GM20431 (cell line): ENCODE data around the gene ZAP70.
"Not testable (repeated sequence)": the region's sequence is repeated elsewhere in the genome, so short reads cannot be mapped to it uniquely, and the experiment has no call there.

Source experiments
- in situ Hi-C: fragments of 300-500 bp; cut with MseI, MboI; formaldehyde crosslinking; loops from one replicate; pipeline ENCODE4 v1.15.0; 2020; ENCODE audit warnings: low sequenced_read_pairs; ENCODE audit not compliant: unreplicated experiment

The ZAP70 gene

GRCh38 chr2:97713296-97714083 is at the start of gene ZAP70:
Gene ZAP70, plus strand, starts transcription at chr2:97713576. Its CDS starts 10,461 bp downstream, at chr2:97724037.
- in situ Hi-C loops: no loop called here

GRCh38 chr2:97663626-97663961 is 49.8 kb upstream of the ZAP70 start:
- in situ Hi-C loops: no loop called here

- in situ Hi-C loops: no loop called here
These were observed 49.3 kb upstream of the ZAP70 start, which contains the start of gene ACTR1B for GRCh38 chr2:97663962-97664635. Gene ACTR1B, minus strand, starts transcription at chr2:97664044. Its CDS starts 154 bp downstream, at chr2:97663890.

GRCh38 chr2:97664636-97664970 is 48.8 kb upstream of the ZAP70 start:
- in situ Hi-C loops: no loop called here

GRCh38 chr2:97669448-97669847 is 43.9 kb upstream of the ZAP70 start, which contains the start of gene C2orf92:
Gene C2orf92, plus strand, starts transcription at chr2:97669713. Its CDS starts 76 bp downstream, at chr2:97669789.
- in situ Hi-C loops: no loop called here

GRCh38 chr2:97670471-97670870 is 42.9 kb upstream of the ZAP70 start:
- in situ Hi-C loops: no loop called here

- in situ Hi-C loops: no loop called here
These were observed 41.9 kb upstream of the ZAP70 start for GRCh38 chr2:97671526-97671925.

GRCh38 chr2:97672606-97673140 is 40.7 kb upstream of the ZAP70 start:
- in situ Hi-C loops: not testable (repeated sequence)

GRCh38 chr2:97673182-97673914 is 40.0 kb upstream of the ZAP70 start:
- in situ Hi-C loops: no loop called here

GRCh38 chr2:97673915-97674283 is 39.5 kb upstream of the ZAP70 start:
- in situ Hi-C loops: no loop called here

- in situ Hi-C loops: no loop called here
These were observed 37.8 kb upstream of the ZAP70 start for GRCh38 chr2:97675430-97676113.

GRCh38 chr2:97676620-97677019 is 36.8 kb upstream of the ZAP70 start:
- in situ Hi-C loops: no loop called here

GRCh38 chr2:97677480-97677879 is 35.9 kb upstream of the ZAP70 start:
- in situ Hi-C loops: no loop called here

GRCh38 chr2:97678298-97678697 is 35.1 kb upstream of the ZAP70 start:
- in situ Hi-C loops: no loop called here

GRCh38 chr2:97687235-97687634 is 26.1 kb upstream of the ZAP70 start:
- in situ Hi-C loops: not testable (repeated sequence)

- in situ Hi-C loops: no loop called here
These were observed 25.1 kb upstream of the ZAP70 start for GRCh38 chr2:97688062-97688827.

- in situ Hi-C loops: no loop called here
These were observed 22.2 kb upstream of the ZAP70 start for GRCh38 chr2:97691166-97691565.

GRCh38 chr2:97693476-97693875 is 19.9 kb upstream of the ZAP70 start:
- in situ Hi-C loops: no loop called here

- in situ Hi-C loops: no loop called here
These were observed 17.6 kb upstream of the ZAP70 start for GRCh38 chr2:97695744-97696143.
